GM12865 (cell line): ENCODE results near the gene DENND1A.

ENCODE experiments used
- DNase-seq: peaks from one replicate; pipeline ENCODE4 v3.0.0; 2010; ENCODE audit warnings: low read depth
- H3K4me3 ChIP-seq: 2 replicates; pipeline ENCODE4 v1.5.1; 2011; ENCODE audit warnings: mild to moderate bottlenecking, low read depth, low read length, control low read depth
- CTCF ChIP-seq: IDR thresholded peaks from 2 replicates; pipeline ENCODE4 v1.5.1; 2011; ENCODE audit warnings: low read length, control low read depth, low read depth, inconsistent platforms; ENCODE audit not compliant: insufficient read depth; ENCODE audit errors: missing control alignments

The DENND1A gene

GRCh38 chr9:123536455-123536868 lies 393.5 kb downstream of the DENND1A start:
- DNase-seq, result peak; percentile 72
- peak overlapping the region; percentile 31 for H3K4me3 ChIP-seq
- no peak for TF ChIP-seq CTCF

- H3K4me3 ChIP-seq, result no peak overlapping the region
- no peak for DNase-seq
- TF ChIP-seq CTCF, result no peak
These were observed 395.6 kb downstream of the DENND1A start for GRCh38 chr9:123534336-123534735.

GRCh38 chr9:123530244-123530643 lies 399.7 kb downstream of the DENND1A start:
- DNase-seq, result no peak
- TF ChIP-seq CTCF, result no peak
- H3K4me3 ChIP-seq, result no peak overlapping the region

- no peak for TF ChIP-seq CTCF
- H3K4me3 ChIP-seq, result no peak overlapping the region
- no peak for DNase-seq
These were observed 401.4 kb downstream of the DENND1A start for GRCh38 chr9:123528501-123528900.

GRCh38 chr9:123527981-123528380 lies 401.9 kb downstream of the DENND1A start:
- no peak for DNase-seq
- TF ChIP-seq CTCF, result no peak
- no peak overlapping the region for H3K4me3 ChIP-seq

GRCh38 chr9:123525957-123526356 lies 404.0 kb downstream of the DENND1A start:
- TF ChIP-seq CTCF, result no peak
- no peak for DNase-seq

GRCh38 chr9:123525424-123525823 lies 404.5 kb downstream of the DENND1A start:
- no peak for DNase-seq
- no peak for TF ChIP-seq CTCF
- no peak overlapping the region for H3K4me3 ChIP-seq

More at GRCh38 chr9:123525957-123526356, 404.0 kb downstream of the DENND1A start:
- no peak overlapping the region for H3K4me3 ChIP-seq
